Activated naive CD8-positive, alpha-beta T cell (primary cell): ENCODE data around the gene SELENOT.
A peak's percentile ranks its signal among the peaks of the same experiment; 100 is the strongest.
"Not testable (repeated sequence)": the region's sequence is repeated elsewhere in the genome, so short reads cannot be mapped to it uniquely, and the experiment has no call there.

ENCODE experiments used
- H3K27ac Mint-ChIP-seq: one replicate; pipeline ENCODE4 v1.8.0; 2021; ENCODE audit warnings: mixed read lengths
- H3K27me3 Mint-ChIP-seq: one replicate; pipeline ENCODE4 v1.8.0; 2021; ENCODE audit warnings: mixed read lengths
- H3K36me3 Mint-ChIP-seq: one replicate; pipeline ENCODE4 v1.8.0; 2021; ENCODE audit warnings: mixed read lengths
- H3K4me1 Mint-ChIP-seq: one replicate; pipeline ENCODE4 v1.8.0; 2021; ENCODE audit warnings: low read depth, mixed read lengths
- H3K4me3 Mint-ChIP-seq: one replicate; pipeline ENCODE4 v1.8.0; 2021; ENCODE audit warnings: mild to moderate bottlenecking, mixed read lengths
- H3K9me3 Mint-ChIP-seq: one replicate; pipeline ENCODE4 v1.8.0; 2021; ENCODE audit warnings: low read depth, mixed read lengths

SELENOT gene

GRCh38 chr3:150599611-150600297 lies 3.4 kb upstream of the SELENOT start:
- Mint-ChIP-seq H3K36me3 (peaks cover 10% of the 10 kb centered on the region), H3K4me3 (no peak overlapping the region), H3K27me3 (no peaks in the 10 kb centered on the region), H3K4me1 (peaks cover 41% of the 10 kb centered on the region), H3K9me3 (no peaks in the 10 kb centered on the region), H3K27ac (no peak overlapping the region)

- H3K27me3 Mint-ChIP-seq, H3K9me3 Mint-ChIP-seq: not testable (repeated sequence)
- Mint-ChIP-seq H3K4me3 (peak overlapping the region; percentile 65), H3K27ac (peak overlapping the region; percentile 7), H3K4me1 (peaks cover 49% of the 10 kb centered on the region), H3K36me3 (peaks cover 14% of the 10 kb centered on the region)
Observed at GRCh38 chr3:150600647-150601530, 2.2 kb upstream of the SELENOT start.

- peaks cover 19% of the 10 kb centered on the region for H3K36me3 Mint-ChIP-seq
- H3K27me3 Mint-ChIP-seq = no peaks in the 10 kb centered on the region
- peak overlapping the region; percentile 98 for H3K27ac Mint-ChIP-seq
- peak overlapping the region; percentile 98 for H3K4me3 Mint-ChIP-seq
- no peaks in the 10 kb centered on the region for H3K9me3 Mint-ChIP-seq
- peaks cover 63% of the 10 kb centered on the region for H3K4me1 Mint-ChIP-seq
Observed at GRCh38 chr3:150602426-150603152, 532 bp upstream of the SELENOT start.

DNA sequence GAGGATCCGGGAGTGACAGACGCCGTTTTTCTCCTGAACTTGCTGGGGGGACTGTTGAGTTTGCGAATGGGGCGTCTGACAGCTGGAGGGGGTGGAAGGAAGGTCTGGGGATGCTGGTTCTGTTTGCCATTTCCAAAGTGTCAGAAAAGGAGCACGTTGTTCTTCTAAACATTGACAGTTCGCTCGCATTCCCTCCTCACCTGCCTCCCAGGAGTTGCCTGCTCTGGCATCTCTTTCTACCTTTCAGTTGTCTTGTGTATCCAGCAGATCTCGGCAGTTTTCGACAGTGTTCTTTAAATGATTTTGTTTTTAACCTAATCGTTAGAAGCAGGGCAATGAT lies 829 bp downstream of the SELENOT start:
- Mint-ChIP-seq H3K27me3 (no peaks in the 10 kb centered on the region), H3K4me3 (peak overlapping the region; percentile 98), H3K4me1 (peaks cover 77% of the 10 kb centered on the region), H3K36me3 (peaks cover 23% of the 10 kb centered on the region), H3K9me3 (no peaks in the 10 kb centered on the region), H3K27ac (peak overlapping the region; percentile 98)

DNA sequence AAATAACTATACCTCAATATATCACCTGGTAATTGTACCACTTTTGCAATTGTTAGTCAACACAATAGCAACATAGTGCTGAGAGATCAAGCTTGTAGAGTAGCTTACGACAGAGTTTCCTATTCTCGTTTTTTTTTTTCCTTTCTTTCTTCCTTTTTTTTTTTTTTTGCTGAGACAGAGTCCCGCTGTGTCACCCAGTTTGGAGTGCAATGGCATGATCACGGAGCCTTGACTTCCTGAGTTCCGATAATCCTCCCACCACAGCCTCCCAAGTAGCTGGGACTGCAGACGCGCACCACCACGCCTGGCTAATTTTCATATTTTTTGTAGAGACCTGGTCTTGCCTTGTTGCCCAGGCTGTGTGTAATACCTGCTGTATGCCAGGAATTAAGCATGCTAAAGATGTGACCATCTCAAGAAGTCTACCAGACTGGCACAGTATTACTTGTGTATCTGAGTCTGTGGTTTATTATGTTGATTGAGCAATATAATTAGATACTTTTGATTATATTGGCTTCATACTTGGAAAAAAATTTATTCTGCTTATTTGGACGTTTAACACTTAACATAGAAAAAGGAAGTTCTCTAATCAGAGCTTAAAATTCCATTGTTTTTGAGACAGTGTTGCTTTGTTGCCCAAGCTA lies 3.0 kb downstream of the SELENOT start:
- Mint-ChIP-seq H3K4me1 (peaks cover 85% of the 10 kb centered on the region), H3K27ac (peak overlapping the region; percentile 74), H3K27me3 (no peaks in the 10 kb centered on the region), H3K4me3 (peak overlapping the region; percentile 98), H3K9me3 (no peaks in the 10 kb centered on the region), H3K36me3 (peaks cover 19% of the 10 kb centered on the region)

DNA sequence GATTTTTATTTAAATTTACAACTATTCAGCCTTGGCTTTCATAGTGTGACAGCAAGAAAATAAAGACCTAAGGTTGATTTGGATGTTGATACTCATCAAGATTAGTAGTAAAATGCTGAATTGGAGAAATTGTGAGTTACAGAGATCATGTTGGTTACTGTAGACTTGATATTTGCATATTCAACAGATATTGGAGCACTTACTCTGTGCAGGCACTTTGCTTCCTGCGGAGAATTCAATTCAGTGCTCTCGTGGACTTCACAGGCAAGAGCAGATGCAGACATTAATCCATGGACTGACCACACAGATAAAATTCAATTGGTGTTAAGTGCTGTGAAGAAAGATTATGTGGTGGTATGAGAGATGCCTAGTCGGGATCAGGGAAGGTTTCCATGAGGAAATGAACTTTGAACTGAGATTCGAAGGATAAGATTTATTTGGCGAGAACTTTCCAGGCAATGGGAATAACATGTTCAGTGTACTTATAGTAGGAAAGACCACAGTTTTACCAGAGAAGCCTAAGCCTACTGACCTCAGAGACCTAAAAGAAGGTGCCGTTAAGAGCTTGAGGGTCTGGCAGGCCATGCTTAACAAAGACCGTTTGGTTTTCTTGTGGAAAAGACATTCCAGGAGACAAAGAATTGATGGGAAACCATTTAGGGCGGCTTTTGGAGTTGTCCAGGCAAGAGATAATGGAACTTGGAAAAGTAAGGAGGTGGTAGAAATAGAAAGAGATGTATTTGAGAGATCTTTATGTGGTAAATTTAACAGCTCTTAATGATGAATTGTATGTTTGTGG lies 4.3 kb downstream of the SELENOT start:
- peak overlapping the region; percentile 46 for H3K27ac Mint-ChIP-seq
- H3K4me1 Mint-ChIP-seq = peaks cover 80% of the 10 kb centered on the region
- no peaks in the 10 kb centered on the region for H3K9me3 Mint-ChIP-seq
- H3K4me3 Mint-ChIP-seq = peak overlapping the region; percentile 67
- no peaks in the 10 kb centered on the region for H3K27me3 Mint-ChIP-seq
- peaks cover 20% of the 10 kb centered on the region for H3K36me3 Mint-ChIP-seq

DNA sequence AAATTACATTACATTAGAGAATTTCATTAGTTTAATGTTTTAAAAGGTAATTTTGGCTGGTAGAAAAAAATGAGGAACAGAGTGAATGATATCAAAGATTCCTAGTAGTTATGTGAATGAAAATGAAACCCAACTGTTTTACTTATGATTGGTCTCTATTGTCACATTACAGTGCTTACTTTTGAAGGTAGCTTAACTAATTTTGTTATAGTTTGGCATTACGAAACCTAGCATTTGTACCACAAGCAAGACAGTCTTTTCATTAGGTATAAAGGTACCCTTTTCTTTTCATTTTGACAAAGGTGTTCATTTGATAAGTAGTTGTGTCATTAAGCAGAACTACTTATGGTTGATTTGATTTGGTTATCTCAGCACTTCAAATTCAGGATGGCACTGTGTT lies 6.9 kb downstream of the SELENOT start:
- Mint-ChIP-seq H3K9me3 (no peaks in the 10 kb centered on the region), H3K4me3 (peak overlapping the region; percentile 69), H3K27me3 (no peaks in the 10 kb centered on the region), H3K36me3 (peaks cover 25% of the 10 kb centered on the region), H3K27ac (peak overlapping the region; percentile 82), H3K4me1 (peaks cover 83% of the 10 kb centered on the region)

GRCh38 chr3:150610785-150611184 lies 7.7 kb downstream of the SELENOT start:
- H3K4me3 Mint-ChIP-seq = no peak overlapping the region
- H3K27me3 Mint-ChIP-seq = no peaks in the 10 kb centered on the region
- H3K9me3 Mint-ChIP-seq = no peaks in the 10 kb centered on the region
- H3K4me1 Mint-ChIP-seq = peaks cover 80% of the 10 kb centered on the region
- H3K27ac Mint-ChIP-seq = no peak overlapping the region
- peaks cover 22% of the 10 kb centered on the region for H3K36me3 Mint-ChIP-seq

GRCh38 chr3:150611666-150612065 lies 8.5 kb downstream of the SELENOT start:
- Mint-ChIP-seq H3K27me3 (no peaks in the 10 kb centered on the region), H3K27ac (no peak overlapping the region), H3K4me1 (peaks cover 74% of the 10 kb centered on the region), H3K9me3 (no peaks in the 10 kb centered on the region), H3K4me3 (no peak overlapping the region), H3K36me3 (peaks cover 21% of the 10 kb centered on the region)

DNA sequence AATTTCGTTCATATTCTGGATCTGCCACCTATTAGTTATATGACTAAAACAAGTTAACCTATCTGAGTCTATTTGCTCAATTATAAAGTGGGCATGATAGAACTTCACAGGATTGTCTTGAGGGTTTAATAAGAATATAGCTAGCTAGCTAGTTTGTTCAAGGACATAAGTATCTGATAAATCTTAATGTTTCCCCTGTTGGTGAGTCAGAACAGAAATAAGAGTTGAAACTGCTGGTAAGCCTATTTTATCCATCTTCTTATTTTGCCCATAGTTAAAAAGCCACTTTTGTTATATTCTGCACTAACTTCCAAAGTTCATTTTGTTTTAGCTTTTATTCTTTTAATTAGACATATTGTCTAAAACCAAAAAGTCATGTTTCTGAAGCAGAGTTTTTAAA lies 9.4 kb downstream of the SELENOT start:
- Mint-ChIP-seq H3K4me1 (peaks cover 72% of the 10 kb centered on the region), H3K27ac (no peak overlapping the region), H3K4me3 (peak overlapping the region; percentile 23), H3K36me3 (peaks cover 18% of the 10 kb centered on the region), H3K27me3 (no peaks in the 10 kb centered on the region), H3K9me3 (no peaks in the 10 kb centered on the region)

- peaks cover 71% of the 10 kb centered on the region for H3K4me1 Mint-ChIP-seq
- no peaks in the 10 kb centered on the region for H3K9me3 Mint-ChIP-seq
- no peak overlapping the region for H3K4me3 Mint-ChIP-seq
- no peaks in the 10 kb centered on the region for H3K27me3 Mint-ChIP-seq
- peaks cover 14% of the 10 kb centered on the region for H3K36me3 Mint-ChIP-seq
- no peak overlapping the region for H3K27ac Mint-ChIP-seq
Observed at GRCh38 chr3:150613034-150613433, 9.9 kb downstream of the SELENOT start.

DNA sequence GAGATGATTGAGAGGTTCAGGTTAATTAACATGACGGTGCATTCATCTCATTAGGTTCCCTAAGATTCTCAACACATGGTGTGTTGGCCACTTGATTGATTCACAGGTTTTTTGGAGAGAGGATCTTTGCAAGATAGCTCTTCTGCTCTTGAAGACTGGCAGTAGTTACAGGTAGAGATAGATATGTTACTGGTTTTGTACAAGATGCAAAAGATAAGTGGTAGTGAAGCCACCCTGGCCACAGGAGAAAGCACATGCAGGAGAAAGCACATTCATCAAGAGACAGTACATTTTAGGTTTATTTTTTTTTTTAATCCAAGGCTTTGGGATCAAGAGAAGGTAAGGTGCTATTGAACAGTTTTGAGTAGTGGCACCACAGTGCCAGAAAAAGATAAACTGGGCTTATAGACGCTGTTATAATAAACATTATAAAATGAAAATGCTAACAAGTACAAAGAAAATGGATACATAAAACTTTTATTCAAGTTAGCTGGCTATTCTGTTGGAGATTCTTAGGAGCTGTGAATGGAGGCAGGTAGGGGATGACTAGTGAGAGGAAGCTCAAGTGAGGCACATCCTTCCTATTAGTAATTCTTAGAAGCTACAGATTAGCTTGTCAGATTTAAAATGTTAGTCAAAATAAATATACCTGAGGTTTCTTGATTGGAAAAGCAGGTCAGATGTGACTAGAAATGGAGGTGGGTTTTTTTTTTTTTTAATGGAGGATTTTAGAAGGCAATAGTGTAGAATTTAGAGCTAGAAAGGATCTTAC lies 10.8 kb downstream of the SELENOT start:
- peak overlapping the region; percentile 13 for H3K27ac Mint-ChIP-seq
- peaks cover 20% of the 10 kb centered on the region for H3K36me3 Mint-ChIP-seq
- H3K9me3 Mint-ChIP-seq = no peaks in the 10 kb centered on the region
- peaks cover 71% of the 10 kb centered on the region for H3K4me1 Mint-ChIP-seq
- peak overlapping the region; percentile 0 for H3K4me3 Mint-ChIP-seq
- H3K27me3 Mint-ChIP-seq = no peaks in the 10 kb centered on the region

DNA sequence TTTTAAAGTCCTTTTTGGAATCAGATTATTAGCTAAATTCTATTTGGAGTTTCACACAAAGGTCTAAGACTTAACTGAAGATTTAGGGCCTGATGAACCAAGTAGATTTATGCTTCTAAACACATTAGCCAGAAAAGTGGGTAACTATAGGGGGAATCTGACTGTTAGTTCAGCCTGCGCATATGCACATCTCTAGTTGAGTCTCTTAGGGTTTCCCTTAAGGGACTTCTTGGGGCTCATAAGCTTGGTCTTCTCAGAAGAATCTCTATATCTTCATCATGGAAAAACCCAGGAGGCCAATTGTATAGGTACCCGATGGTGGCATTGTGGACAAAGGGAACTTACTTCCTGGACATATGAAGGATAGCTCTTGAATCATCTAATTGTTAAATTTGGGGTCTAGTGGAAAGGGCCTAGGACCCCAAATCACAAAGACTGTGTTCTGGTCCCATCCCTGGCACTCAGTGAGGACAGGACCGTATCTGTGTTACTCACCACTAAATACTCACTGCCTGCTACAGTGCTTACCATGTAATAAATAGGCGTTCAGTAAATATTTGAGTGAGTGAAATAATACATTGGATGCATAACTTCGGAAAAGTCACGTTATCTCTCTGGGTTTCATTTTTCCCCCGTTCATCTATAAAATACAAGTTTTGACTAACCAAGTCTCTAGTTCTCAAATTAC lies 17.0 kb downstream of the SELENOT start:
- Mint-ChIP-seq H3K27ac (no peak overlapping the region), H3K9me3 (no peaks in the 10 kb centered on the region), H3K27me3 (no peaks in the 10 kb centered on the region)

More for the DNA sequence above, 17.0 kb downstream of the SELENOT start:
- H3K4me1 Mint-ChIP-seq = peaks cover 59% of the 10 kb centered on the region
- H3K36me3 Mint-ChIP-seq = peaks cover 14% of the 10 kb centered on the region
- H3K4me3 Mint-ChIP-seq = no peak overlapping the region
